Chondrocyte (in vitro differentiated cells): Measurements from ENCODE around the gene MRPL55. TPM values are rescaled to one million over a fixed set of nuclear protein-coding genes. Genes with fewer than 3 reads are reported as not detected.

ENCODE experiments used
- DNase-seq: peaks from one replicate; pipeline ENCODE4 v3.0.0; 2021; ENCODE audit warnings: mixed read lengths, low spot score
- H3K27ac Mint-ChIP-seq: one replicate; pipeline ENCODE4 v1.8.0; 2021; ENCODE audit warnings: mild to moderate bottlenecking, moderate library complexity, mixed read lengths; ENCODE audit not compliant: unreplicated experiment
- H3K27me3 Mint-ChIP-seq: 2 replicates; pipeline ENCODE4 v1.8.0; 2021; ENCODE audit warnings: low read depth, mixed read lengths
- H3K36me3 Mint-ChIP-seq: 2 replicates; pipeline ENCODE4 v1.8.0; 2021; ENCODE audit warnings: low read depth, mixed read lengths
- H3K4me1 Mint-ChIP-seq: 2 replicates; pipeline ENCODE4 v1.8.0; 2021; ENCODE audit warnings: low read depth, mild to moderate bottlenecking, mixed read lengths
- H3K4me3 Mint-ChIP-seq: one replicate; pipeline ENCODE4 v1.8.0; 2021; ENCODE audit warnings: mild to moderate bottlenecking, moderate library complexity, mixed read lengths; ENCODE audit not compliant: unreplicated experiment
- H3K9me3 Mint-ChIP-seq: 2 replicates; pipeline ENCODE4 v1.8.0; 2021; ENCODE audit warnings: low read depth, mixed read lengths
- total RNA-seq: library from RNA; stranded (reverse); gene quantifications from 3 replicates; pipeline ENCODE4 v1.2.1, GENCODE V29; 2021
- TF ChIP-seq, protein P1 (sequence below): fragments of 200-600 bp; sonication (generic); IDR thresholded peaks from 2 replicates; pipeline ENCODE4 v1.5.0; 2021; ENCODE audit warnings: antibody characterized with exemption, mild to moderate bottlenecking, moderate library complexity

MRPL55 gene
- total RNA-seq, 1 donor from 2014 or later, result 48.6 TPM

DNA sequence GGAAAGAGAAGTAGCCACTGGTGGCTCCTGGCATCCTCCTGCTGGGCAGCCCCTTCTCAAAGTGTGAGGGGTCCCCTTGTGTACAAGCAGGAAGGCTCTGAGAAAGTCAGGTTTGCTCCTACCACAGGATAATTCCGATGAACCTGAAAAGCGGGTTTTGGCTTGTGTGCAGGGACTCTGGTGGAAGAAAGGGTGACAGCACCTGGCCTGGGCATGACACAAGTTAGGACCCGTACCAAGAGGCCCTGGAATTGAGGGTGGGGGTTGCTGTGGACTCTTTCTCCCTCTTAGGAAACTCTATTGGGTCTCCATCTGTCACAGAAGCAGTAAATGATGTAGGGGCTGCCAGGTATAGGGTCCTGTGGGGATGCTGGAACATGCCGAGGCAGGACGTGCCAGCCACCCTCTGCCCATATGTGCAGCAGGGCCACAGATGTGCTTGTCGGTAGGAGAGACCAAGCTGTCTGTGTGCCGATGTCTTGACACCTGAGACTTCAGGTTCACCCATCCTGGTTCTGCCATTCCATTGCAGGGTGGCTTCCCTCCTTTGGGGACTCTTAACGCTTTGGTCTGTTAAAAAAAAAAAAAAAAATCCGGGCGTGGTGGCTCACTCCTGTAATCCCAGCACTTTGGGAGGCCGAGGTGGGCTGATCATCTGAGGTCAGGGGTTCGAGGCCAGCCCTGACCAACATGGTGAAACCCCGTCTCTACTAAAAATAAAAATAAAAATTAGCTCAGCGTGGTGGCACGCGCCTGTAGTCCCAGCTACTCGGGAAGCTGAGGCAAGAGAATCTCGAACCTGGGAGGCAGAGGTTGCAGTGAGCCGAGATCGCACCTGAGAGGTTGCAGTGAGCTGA is 15.8 kb downstream of the MRPL55 start:
- peak; percentile 46 for DNase-seq
- Mint-ChIP-seq H3K9me3 (peaks cover 7% of the 10 kb centered on the region), H3K27ac (no peak overlapping the region), H3K27me3 (no peaks in the 10 kb centered on the region), H3K4me3 (no peak overlapping the region), H3K36me3 (peaks cover 15% of the 10 kb centered on the region), H3K4me1 (peaks cover 51% of the 10 kb centered on the region)
- TF ChIP-seq, protein P1, sequence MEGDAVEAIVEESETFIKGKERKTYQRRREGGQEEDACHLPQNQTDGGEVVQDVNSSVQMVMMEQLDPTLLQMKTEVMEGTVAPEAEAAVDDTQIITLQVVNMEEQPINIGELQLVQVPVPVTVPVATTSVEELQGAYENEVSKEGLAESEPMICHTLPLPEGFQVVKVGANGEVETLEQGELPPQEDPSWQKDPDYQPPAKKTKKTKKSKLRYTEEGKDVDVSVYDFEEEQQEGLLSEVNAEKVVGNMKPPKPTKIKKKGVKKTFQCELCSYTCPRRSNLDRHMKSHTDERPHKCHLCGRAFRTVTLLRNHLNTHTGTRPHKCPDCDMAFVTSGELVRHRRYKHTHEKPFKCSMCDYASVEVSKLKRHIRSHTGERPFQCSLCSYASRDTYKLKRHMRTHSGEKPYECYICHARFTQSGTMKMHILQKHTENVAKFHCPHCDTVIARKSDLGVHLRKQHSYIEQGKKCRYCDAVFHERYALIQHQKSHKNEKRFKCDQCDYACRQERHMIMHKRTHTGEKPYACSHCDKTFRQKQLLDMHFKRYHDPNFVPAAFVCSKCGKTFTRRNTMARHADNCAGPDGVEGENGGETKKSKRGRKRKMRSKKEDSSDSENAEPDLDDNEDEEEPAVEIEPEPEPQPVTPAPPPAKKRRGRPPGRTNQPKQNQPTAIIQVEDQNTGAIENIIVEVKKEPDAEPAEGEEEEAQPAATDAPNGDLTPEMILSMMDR, result no peak

DNA sequence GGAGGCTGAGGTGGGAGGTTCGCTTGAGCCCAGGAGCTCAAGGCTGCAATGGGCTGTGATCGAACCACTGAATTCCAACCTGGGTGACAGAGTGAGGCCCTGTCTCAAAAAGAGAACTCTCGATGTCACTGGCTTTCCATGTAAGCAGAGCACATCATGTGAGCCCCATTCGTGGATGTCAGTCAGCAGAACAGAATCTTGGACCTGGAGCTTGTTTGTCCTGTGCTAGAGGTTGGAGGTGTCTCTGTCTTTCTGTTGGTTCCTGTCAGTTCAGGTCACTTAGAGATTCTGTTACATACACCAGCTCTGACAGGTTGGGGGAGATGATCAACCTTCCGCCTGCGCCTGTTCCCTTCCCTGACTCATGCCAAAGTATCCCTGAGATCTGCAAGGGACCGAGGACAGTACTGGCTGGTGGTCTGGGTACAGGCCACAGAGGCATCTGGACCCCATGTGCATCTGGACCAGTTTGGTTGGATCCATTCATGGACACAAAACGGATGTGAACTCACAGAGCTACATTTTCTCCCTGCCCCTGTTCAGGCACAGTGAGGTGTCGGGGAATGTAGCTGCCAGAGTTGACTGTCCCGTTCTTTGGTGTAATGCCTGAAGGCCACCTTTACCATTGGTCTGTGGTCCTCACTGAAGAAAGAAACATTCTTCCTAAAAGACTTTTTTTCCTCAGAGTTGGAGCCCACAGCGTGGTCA is 16.6 kb downstream of the MRPL55 start:
- Mint-ChIP-seq H3K4me1 (peaks cover 59% of the 10 kb centered on the region), H3K27me3 (no peaks in the 10 kb centered on the region), H3K4me3 (no peak overlapping the region), H3K36me3 (peaks cover 15% of the 10 kb centered on the region), H3K27ac (peak overlapping the region; percentile 17), H3K9me3 (peaks cover 7% of the 10 kb centered on the region)
- DNase-seq, result peak; percentile 34
- TF ChIP-seq, protein P1, result no peak

- TF ChIP-seq, protein P1, result no peak
- Mint-ChIP-seq H3K4me1 (peaks cover 73% of the 10 kb centered on the region), H3K4me3 (no peak overlapping the region), H3K9me3 (peaks cover 7% of the 10 kb centered on the region), H3K36me3 (peaks cover 12% of the 10 kb centered on the region), H3K27ac (peak overlapping the region; percentile 54), H3K27me3 (no peaks in the 10 kb centered on the region)
- DNase-seq, result peak; percentile 13
Measured at GRCh38 chr1:228091084-228091483, 18.0 kb downstream of the MRPL55 start.

- Mint-ChIP-seq H3K27ac (peak overlapping the region; percentile 74), H3K4me3 (no peak overlapping the region), H3K4me1 (peaks cover 73% of the 10 kb centered on the region), H3K9me3 (peaks cover 7% of the 10 kb centered on the region), H3K27me3 (no peaks in the 10 kb centered on the region), H3K36me3 (peaks cover 10% of the 10 kb centered on the region)
- TF ChIP-seq, protein P1, result no peak
- DNase-seq, result peak; percentile 50
Measured at GRCh38 chr1:228090613-228091081, 18.5 kb downstream of the MRPL55 start.
